ENCODE data around the gene SH3GL3. TPM values are rescaled to one million over a fixed set of nuclear protein-coding genes. Genes with fewer than 3 reads are reported as not detected.

Gene SH3GL3
- total and polyA plus RNA-seq, 2 of the 4 experiments (the other 2 are of a cell fraction) = not detected

GRCh38 chr15:83491486-83491885 is 44.3 kb downstream of the SH3GL3 start:
- Histone ChIP-seq H2BK120ac (ENCODE audit: low read depth, low read length) (no peak overlapping the region), H3K9me3 (ENCODE audit: control insufficient read depth, insufficient read depth, low read length) (peaks cover 9% of the 10 kb centered on the region), H2AFZ (replicated peaks; ENCODE audit: low read length, poor library complexity) (no peak overlapping the region), H3K36me3 (ENCODE audit: control insufficient read depth, insufficient read depth, low read length) (no peaks in the 10 kb centered on the region), H3K4ac (ENCODE audit: low read depth, low read length) (no peak overlapping the region), H3K9me1 (ENCODE audit: insufficient read depth, low read length) (no peaks in the 10 kb centered on the region), H3K4me2 (ENCODE audit: low read depth, low read length) (no peak overlapping the region), H3K23ac (ENCODE audit: low read depth, low read length) (no peak overlapping the region), H3K4me1 (ENCODE audit: control insufficient read depth, insufficient read depth, low read length) (no peaks in the 10 kb centered on the region), H3K27me3 (ENCODE audit: control insufficient read depth, insufficient read depth, low read length) (no peaks in the 10 kb centered on the region), H2BK5ac (ENCODE audit: low read depth, low read length, poor library complexity, severe bottlenecking) (no peak overlapping the region), H3K18ac (ENCODE audit: low read depth, low read length) (no peak overlapping the region), H3K79me1 (ENCODE audit: low read depth in 1 of 2, low read length in 2 of 2) (no peaks in the 10 kb centered on the region), H3K4me3 (ENCODE audit: insufficient read depth, low read depth, low read length) (no peak overlapping the region), H2AK9ac (replicated peaks; ENCODE audit: low read depth, low read length, poor library complexity) (no peak overlapping the region), H3K56ac (ENCODE audit: extremely low read depth, insufficient read depth, low read length) (no peak overlapping the region), H4K5ac (ENCODE audit: low read depth, low read length) (no peak overlapping the region), H2BK15ac (ENCODE audit: low read depth, low read length) (no peak overlapping the region), H3K27ac (ENCODE audit: insufficient read depth, low read length) (no peak overlapping the region), H3K14ac (replicated peaks; ENCODE audit: low read depth, low read length) (no peak overlapping the region), H3K9ac (ENCODE audit: low read depth, low read length) (no peak overlapping the region), H4K91ac (ENCODE audit: insufficient read depth, low read depth, low read length) (no peak overlapping the region), H4K20me1 (ENCODE audit: insufficient read depth, low read length) (no peaks in the 10 kb centered on the region), H2BK20ac (ENCODE audit: low read depth, low read length) (no peak overlapping the region), H2AK5ac (ENCODE audit: low read depth, low read length) (no peak overlapping the region), H4K8ac (ENCODE audit: low read depth in 2 of 2, low read length in 2 of 2) (no peak overlapping the region)
- ATAC-seq (ENCODE audit: low read depth) (no peak), DNase-seq (no peak)
- POLR2A ChIA-PET (ENCODE audit: unreplicated experiment) = no interaction called here
- intact Hi-C loops (cut with micrococcal nuclease) = no loop called here
- CTCF ChIA-PET = no interaction called here
- in situ Hi-C loops (cut with MboI; ENCODE audit: low sequenced_read_pairs) = no loop called here
- no TSS peak for BruUV-seq (replicated peaks)
- WGBS, 2 experiments (ENCODE audit: extremely low coverage in 2 of 2, insufficient read length in 1 of 2) = 0% methylated on average over 1 of the region's 5 CpGs; no CpG with 5 or more reads in 1 of the 2 experiments
- TF ChIP-seq MXI1 (IDR thresholded peaks at IDR 0.05; ENCODE audit: borderline replicate concordance, low read depth, low read length) = no peak
- no peak for TF ChIP-seq USF2 (IDR thresholded peaks at IDR 0.05; ENCODE audit: low read depth, low read length)
- TF ChIP-seq RAD21 (IDR thresholded peaks at IDR 0.05; ENCODE audit: low read length) = no peak
- TF ChIP-seq BHLHE40 (IDR thresholded peaks at IDR 0.05; ENCODE audit: low read depth, low read length) = no peak
- TF ChIP-seq MAZ (IDR thresholded peaks at IDR 0.05; ENCODE audit: borderline replicate concordance, low read depth, low read length) = no peak
- TF ChIP-seq ELK1 (IDR thresholded peaks at IDR 0.05; ENCODE audit: borderline replicate concordance, low read depth, low read length) = no peak
- TF ChIP-seq CTCF (conservative IDR thresholded peaks at IDR 0.05; ENCODE audit: low read depth, low read length) = no peak
- no peak for TF ChIP-seq SMC3 (IDR thresholded peaks at IDR 0.05; ENCODE audit: low read depth, low read length)
- no peak for TF ChIP-seq FOS (IDR thresholded peaks at IDR 0.05; ENCODE audit: low read depth, low read length)
- TF ChIP-seq CHD1 (IDR thresholded peaks at IDR 0.05; ENCODE audit: low read depth, low read length) = no peak
- TF ChIP-seq RFX5 (IDR thresholded peaks at IDR 0.05; ENCODE audit: low read depth, low read length) = no peak
- TF ChIP-seq NFE2L2 (IDR thresholded peaks at IDR 0.05; ENCODE audit: low read depth, low read length) = no peak
- dilution Hi-C loops (cut with HindIII; ENCODE audit: low sequenced_read_pairs, unreplicated experiment) = no loop called here
